Measurements from ENCODE around the gene BMP6. TPM values are rescaled to one million over a fixed set of nuclear protein-coding genes. Genes with fewer than 3 reads are reported as not detected.

The BMP6 gene
- total and polyA plus RNA-seq, 2 experiments from 2014 or later, result 0.84 to 2.8 TPM

DNA sequence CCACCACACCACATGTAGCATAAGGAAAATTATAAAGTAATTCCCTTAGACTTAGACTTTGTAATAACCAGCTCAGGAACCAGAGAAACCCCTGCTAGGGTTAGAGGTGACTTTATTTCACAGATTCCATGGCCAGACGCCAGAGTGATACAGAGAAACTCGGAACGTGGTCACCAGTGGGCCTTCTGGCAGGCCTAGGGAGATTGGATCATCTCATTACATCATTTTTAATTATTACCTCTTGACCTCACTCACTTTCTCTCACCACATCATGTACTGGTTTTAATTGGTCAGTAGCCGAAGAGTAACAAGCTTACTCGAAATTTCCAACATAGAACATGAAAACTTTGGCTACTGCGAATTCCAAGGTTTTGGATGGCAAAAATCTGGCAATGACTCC lies 72.9 kb downstream of the BMP6 start (continued):
- TF ChIP-seq, protein P1, sequence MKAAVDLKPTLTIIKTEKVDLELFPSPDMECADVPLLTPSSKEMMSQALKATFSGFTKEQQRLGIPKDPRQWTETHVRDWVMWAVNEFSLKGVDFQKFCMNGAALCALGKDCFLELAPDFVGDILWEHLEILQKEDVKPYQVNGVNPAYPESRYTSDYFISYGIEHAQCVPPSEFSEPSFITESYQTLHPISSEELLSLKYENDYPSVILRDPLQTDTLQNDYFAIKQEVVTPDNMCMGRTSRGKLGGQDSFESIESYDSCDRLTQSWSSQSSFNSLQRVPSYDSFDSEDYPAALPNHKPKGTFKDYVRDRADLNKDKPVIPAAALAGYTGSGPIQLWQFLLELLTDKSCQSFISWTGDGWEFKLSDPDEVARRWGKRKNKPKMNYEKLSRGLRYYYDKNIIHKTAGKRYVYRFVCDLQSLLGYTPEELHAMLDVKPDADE (IDR thresholded peaks at IDR 0.05), result no peak
- no peak for TF ChIP-seq JUNB (IDR thresholded peaks at IDR 0.05; ENCODE audit: unreplicated experiment)
- TF ChIP-seq STAT1 (IDR thresholded peaks at IDR 0.05; ENCODE audit: unreplicated experiment), result no peak
- no peak for TF ChIP-seq ZNF331 (CRISPR knock-in tag; IDR thresholded peaks at IDR 0.05; ENCODE audit: low read depth)
- TF ChIP-seq EZH2phosphoT487 (IDR thresholded peaks at IDR 0.05; ENCODE audit: unreplicated experiment), result no peak
- no peak for TF ChIP-seq NANOG (IDR thresholded peaks at IDR 0.05; ENCODE audit: borderline replicate concordance)
- no peak for TF ChIP-seq EZH2 (IDR thresholded peaks at IDR 0.05; ENCODE audit: low read depth, unreplicated experiment)

- Histone ChIP-seq H3K27ac (ENCODE audit: low read depth) (no peak overlapping the region), H4K20me1 (replicated peaks; ENCODE audit: insufficient read depth) (no peaks in the 10 kb centered on the region), H3K9me2 (ENCODE audit: insufficient read depth) (peaks cover 14% of the 10 kb centered on the region; the same call in 1 of the 2 replicates), H3K4me2 (no peak overlapping the region), H2AFZ (no peak overlapping the region), H3K27me3 (ENCODE audit: insufficient read depth) (no peaks in the 10 kb centered on the region), H3K36me3 (ENCODE audit: insufficient read depth) (no peaks in the 10 kb centered on the region), H3K79me2 (replicated peaks; ENCODE audit: insufficient read depth) (no peaks in the 10 kb centered on the region), H3K4me1 (ENCODE audit: insufficient read depth) (no peaks in the 10 kb centered on the region; the same call in 1 of the 2 replicates), H3F3A (replicated peaks; ENCODE audit: low read depth) (no peaks in the 10 kb centered on the region), H3K4me3 (no peak overlapping the region)
- H3K36me3 Mint-ChIP-seq (ENCODE audit: low read depth), result no peaks in the 10 kb centered on the region
- H3K27me3 Mint-ChIP-seq (ENCODE audit: insufficient read depth, low read depth, poor library complexity), result peaks cover 3% of the 10 kb centered on the region
- no peak overlapping the region for H3K27ac Mint-ChIP-seq
- TF ChIP-seq ZNF462 (CRISPR knock-in tag; IDR thresholded peaks at IDR 0.05) (no peak), EZH2 (IDR thresholded peaks at IDR 0.05; ENCODE audit: low read depth, unreplicated experiment) (no peak), JUNB (IDR thresholded peaks at IDR 0.05; ENCODE audit: unreplicated experiment) (no peak), POLR2AphosphoS5 (IDR thresholded peaks at IDR 0.05; ENCODE audit: low read depth) (no peak), ZNF331 (CRISPR knock-in tag; IDR thresholded peaks at IDR 0.05; ENCODE audit: low read depth) (no peak), NANOG (IDR thresholded peaks at IDR 0.05; ENCODE audit: borderline replicate concordance) (no peak)
- TF ChIP-seq, protein P2, sequence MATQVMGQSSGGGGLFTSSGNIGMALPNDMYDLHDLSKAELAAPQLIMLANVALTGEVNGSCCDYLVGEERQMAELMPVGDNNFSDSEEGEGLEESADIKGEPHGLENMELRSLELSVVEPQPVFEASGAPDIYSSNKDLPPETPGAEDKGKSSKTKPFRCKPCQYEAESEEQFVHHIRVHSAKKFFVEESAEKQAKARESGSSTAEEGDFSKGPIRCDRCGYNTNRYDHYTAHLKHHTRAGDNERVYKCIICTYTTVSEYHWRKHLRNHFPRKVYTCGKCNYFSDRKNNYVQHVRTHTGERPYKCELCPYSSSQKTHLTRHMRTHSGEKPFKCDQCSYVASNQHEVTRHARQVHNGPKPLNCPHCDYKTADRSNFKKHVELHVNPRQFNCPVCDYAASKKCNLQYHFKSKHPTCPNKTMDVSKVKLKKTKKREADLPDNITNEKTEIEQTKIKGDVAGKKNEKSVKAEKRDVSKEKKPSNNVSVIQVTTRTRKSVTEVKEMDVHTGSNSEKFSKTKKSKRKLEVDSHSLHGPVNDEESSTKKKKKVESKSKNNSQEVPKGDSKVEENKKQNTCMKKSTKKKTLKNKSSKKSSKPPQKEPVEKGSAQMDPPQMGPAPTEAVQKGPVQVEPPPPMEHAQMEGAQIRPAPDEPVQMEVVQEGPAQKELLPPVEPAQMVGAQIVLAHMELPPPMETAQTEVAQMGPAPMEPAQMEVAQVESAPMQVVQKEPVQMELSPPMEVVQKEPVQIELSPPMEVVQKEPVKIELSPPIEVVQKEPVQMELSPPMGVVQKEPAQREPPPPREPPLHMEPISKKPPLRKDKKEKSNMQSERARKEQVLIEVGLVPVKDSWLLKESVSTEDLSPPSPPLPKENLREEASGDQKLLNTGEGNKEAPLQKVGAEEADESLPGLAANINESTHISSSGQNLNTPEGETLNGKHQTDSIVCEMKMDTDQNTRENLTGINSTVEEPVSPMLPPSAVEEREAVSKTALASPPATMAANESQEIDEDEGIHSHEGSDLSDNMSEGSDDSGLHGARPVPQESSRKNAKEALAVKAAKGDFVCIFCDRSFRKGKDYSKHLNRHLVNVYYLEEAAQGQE (IDR thresholded peaks at IDR 0.05; ENCODE audit: unreplicated experiment), result no peak
- TF ChIP-seq, protein P1 (IDR thresholded peaks at IDR 0.05), result no peak
- ATAC-seq, result no peak
- no peaks in the 10 kb centered on the region for H3K9me3 Mint-ChIP-seq
- DNase-seq (ENCODE audit: low spot score), result no peak
- H3K4me1 Mint-ChIP-seq, result peaks cover 30% of the 10 kb centered on the region
- H3K4me3 Mint-ChIP-seq, result no peak overlapping the region
Observed at GRCh38 chr6:7802662-7803061, 76.8 kb downstream of the BMP6 start.
